ENCODE measurements around the gene SLC17A8. TPM values are rescaled to one million over a fixed set of nuclear protein-coding genes. Genes with fewer than 3 reads are reported as not detected.
A peak's percentile ranks its signal among the peaks of the same experiment; 100 is the strongest.
"Not testable (repeated sequence)": the region's sequence is repeated elsewhere in the genome, so short reads cannot be mapped to it uniquely, and the experiment has no call there.

Gene SLC17A8
- total RNA-seq = not detected in 2 replicates
- not detected in 2 replicates for polyA plus RNA-seq

DNA sequence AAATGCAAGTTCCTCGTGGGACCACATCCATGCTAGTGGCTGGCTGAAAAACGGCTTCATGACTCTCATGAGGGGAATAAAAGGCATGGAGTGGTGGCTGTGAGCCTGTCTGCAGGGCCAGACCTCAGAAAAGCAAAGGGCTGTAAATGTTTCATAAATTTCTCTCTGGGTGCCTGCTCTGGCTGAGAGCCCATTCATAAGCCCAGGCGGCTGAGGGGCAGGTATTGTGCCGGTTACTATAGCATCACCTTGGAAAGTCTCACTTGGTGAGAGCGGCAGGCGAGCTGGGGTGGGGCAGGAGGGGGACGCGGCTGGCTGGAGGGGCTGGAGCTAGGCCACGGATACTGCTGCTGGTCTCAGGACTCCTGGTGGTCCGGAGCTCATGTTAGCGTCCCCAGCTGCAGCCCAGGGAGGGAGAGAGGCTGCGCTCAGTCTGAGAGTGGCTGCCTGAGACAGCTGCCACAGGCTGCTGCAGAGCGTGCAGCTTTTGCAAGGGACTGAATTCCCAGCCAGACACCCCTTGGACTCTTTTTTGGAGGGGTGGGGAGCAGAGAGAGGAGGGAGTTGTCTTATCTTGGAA lies at the start of gene SLC17A8:
SLC17A8 (plus strand) TSS at position 431 of the 580 bp plus-strand sequence. CDS start 318 bp downstream, outside the sequence.
- H3K4me1 ChIP-seq (ENCODE audit: low read depth) = no peaks in the 10 kb centered on the region
- peaks cover 2% of the 10 kb centered on the region for H3K27me3 ChIP-seq
- H3K9me3 ChIP-seq (ENCODE audit: low read depth) = no peaks in the 10 kb centered on the region
- no peaks in the 10 kb centered on the region for H3K36me3 ChIP-seq
- peak in 1 of 2 donors; percentile 41 for DNase-seq (ENCODE audit: low read depth in 1 of 2, low spot score in 1 of 2)
- no peak within 1 kb of the TSS for H3K27ac ChIP-seq
- TF ChIP-seq, protein P1, sequence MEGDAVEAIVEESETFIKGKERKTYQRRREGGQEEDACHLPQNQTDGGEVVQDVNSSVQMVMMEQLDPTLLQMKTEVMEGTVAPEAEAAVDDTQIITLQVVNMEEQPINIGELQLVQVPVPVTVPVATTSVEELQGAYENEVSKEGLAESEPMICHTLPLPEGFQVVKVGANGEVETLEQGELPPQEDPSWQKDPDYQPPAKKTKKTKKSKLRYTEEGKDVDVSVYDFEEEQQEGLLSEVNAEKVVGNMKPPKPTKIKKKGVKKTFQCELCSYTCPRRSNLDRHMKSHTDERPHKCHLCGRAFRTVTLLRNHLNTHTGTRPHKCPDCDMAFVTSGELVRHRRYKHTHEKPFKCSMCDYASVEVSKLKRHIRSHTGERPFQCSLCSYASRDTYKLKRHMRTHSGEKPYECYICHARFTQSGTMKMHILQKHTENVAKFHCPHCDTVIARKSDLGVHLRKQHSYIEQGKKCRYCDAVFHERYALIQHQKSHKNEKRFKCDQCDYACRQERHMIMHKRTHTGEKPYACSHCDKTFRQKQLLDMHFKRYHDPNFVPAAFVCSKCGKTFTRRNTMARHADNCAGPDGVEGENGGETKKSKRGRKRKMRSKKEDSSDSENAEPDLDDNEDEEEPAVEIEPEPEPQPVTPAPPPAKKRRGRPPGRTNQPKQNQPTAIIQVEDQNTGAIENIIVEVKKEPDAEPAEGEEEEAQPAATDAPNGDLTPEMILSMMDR (IDR thresholded peaks at IDR 0.05; ENCODE audit: low read depth, low read length) = no peak
- no peak within 1 kb of the TSS for H3K4me3 ChIP-seq

DNA sequence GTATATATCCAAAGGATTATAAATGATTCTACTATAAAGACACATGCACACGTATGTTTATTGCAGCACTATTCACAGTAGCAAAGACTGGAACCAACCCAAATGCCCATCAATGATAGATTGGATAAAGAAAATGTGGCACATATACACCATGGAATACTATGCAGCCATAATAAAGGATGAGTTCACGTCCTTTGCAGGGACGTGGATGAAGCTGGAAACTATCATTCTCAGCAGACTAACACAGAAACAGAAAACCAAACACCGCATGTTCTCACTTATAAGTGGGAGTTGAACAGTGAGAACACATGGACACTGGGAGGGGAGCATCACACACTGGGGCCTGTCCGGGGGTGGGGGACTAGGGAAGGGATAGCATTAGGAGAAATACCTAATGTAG lies 48.7 kb upstream of the SLC17A8 start:
- not testable (repeated sequence) for H3K4me1 ChIP-seq (ENCODE audit: low read depth); H3K9me3 ChIP-seq (ENCODE audit: low read depth)
- peaks cover 19% of the 10 kb centered on the region for H3K36me3 ChIP-seq

DNA sequence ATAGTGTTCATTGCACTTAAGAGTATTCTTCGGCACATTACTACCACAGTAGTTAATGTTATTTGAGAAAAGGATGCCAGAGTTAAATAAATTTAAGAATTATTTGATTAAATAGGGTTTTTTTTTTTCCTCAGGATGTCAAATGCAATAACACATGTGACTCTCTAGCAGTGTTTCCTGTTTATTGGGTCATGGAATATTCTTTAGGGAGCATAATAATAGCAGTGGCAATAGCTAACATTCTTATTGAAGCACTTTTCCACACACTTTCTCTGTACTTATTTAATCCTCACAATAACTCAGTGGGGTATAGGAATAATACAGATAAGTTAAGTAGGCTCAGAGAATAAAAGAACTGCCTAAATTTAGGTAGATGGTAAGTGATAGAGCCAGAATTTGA lies 45.6 kb upstream of the SLC17A8 start:
- Histone ChIP-seq H3K36me3 (peaks cover 39% of the 10 kb centered on the region), H3K4me3 (no peak overlapping the region), H3K27ac (no peak overlapping the region), H3K27me3 (no peaks in the 10 kb centered on the region), H3K4me1 (ENCODE audit: low read depth) (no peaks in the 10 kb centered on the region), H3K9me3 (ENCODE audit: low read depth) (no peaks in the 10 kb centered on the region)
- TF ChIP-seq, protein P1 (IDR thresholded peaks at IDR 0.05; ENCODE audit: low read depth, low read length) = no peak
- no peak for DNase-seq (ENCODE audit: low read depth in 1 of 2, low spot score in 1 of 2)

More for the DNA sequence above, 48.7 kb upstream of the SLC17A8 start:
- not testable (repeated sequence) for H3K27me3 ChIP-seq; H3K4me3 ChIP-seq; DNase-seq (ENCODE audit: low read depth in 1 of 2, low spot score in 1 of 2); H3K27ac ChIP-seq

- Histone ChIP-seq H3K36me3 (peaks cover 44% of the 10 kb centered on the region), H3K4me1 (ENCODE audit: low read depth) (no peaks in the 10 kb centered on the region), H3K27me3 (no peaks in the 10 kb centered on the region), H3K9me3 (ENCODE audit: low read depth) (no peaks in the 10 kb centered on the region), H3K27ac (no peak overlapping the region), H3K4me3 (no peak overlapping the region)
- TF ChIP-seq, protein P1 (IDR thresholded peaks at IDR 0.05; ENCODE audit: low read depth, low read length) = no peak
- no peak for DNase-seq (ENCODE audit: low read depth in 1 of 2, low spot score in 1 of 2)
Observed at GRCh38 chr12:100317371-100317770, 39.5 kb upstream of the SLC17A8 start.

DNA sequence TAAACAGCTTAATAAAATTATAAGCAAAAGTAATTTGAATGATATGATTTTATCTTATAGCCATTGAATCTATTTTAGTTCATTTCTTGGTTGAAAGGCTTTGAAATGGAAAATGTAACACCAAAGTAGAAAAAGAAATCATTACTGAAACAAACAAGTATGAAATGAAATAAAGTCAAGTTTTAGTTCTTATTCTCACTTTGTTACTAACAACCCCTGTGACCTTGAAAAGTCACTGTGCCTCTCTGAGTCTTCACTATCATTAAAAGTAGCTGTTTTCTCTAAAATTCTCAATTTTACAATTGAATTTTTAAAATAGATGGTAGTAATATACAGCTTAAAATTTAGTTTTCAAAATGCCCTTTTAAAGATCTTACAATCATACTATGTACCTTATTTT lies 32.4 kb upstream of the SLC17A8 start:
- peaks cover 50% of the 10 kb centered on the region for H3K36me3 ChIP-seq
- H3K27me3 ChIP-seq = no peaks in the 10 kb centered on the region
- H3K4me1 ChIP-seq (ENCODE audit: low read depth) = no peaks in the 10 kb centered on the region
- no peaks in the 10 kb centered on the region for H3K9me3 ChIP-seq (ENCODE audit: low read depth)
- no peak overlapping the region for H3K27ac ChIP-seq
- no peak for DNase-seq (ENCODE audit: low read depth in 1 of 2, low spot score in 1 of 2)
- no peak overlapping the region for H3K4me3 ChIP-seq
- TF ChIP-seq, protein P1 (IDR thresholded peaks at IDR 0.05; ENCODE audit: low read depth, low read length) = no peak

DNA sequence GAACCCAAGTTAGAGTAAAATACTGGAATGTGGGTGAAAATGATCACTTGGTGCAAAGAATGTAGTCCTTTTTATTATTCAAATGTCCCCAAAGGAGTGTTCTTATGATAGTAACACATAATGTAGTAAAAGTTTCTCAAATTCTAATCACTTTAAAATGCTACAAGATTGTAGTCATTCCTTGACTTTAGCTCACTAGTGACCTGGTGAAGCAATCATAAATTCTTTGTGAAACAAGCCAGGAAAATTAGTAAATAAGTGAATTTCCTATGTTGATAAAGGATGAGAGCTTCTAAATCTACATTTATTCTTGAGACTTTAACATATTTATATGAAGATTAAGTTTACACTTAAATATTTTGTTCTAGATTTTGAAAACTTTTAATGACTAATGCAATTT lies 30.7 kb upstream of the SLC17A8 start:
- H3K27me3 ChIP-seq = no peaks in the 10 kb centered on the region
- H3K27ac ChIP-seq = no peak overlapping the region
- TF ChIP-seq, protein P1 (IDR thresholded peaks at IDR 0.05; ENCODE audit: low read depth, low read length) = no peak
- H3K36me3 ChIP-seq = peaks cover 54% of the 10 kb centered on the region
- H3K9me3 ChIP-seq (ENCODE audit: low read depth) = no peaks in the 10 kb centered on the region
- peak in 1 of 2 donors; percentile 11 for DNase-seq (ENCODE audit: low read depth in 1 of 2, low spot score in 1 of 2)
- H3K4me1 ChIP-seq (ENCODE audit: low read depth) = no peaks in the 10 kb centered on the region
- no peak overlapping the region for H3K4me3 ChIP-seq
